ENCODE data around the gene FOXE1. TPM values are rescaled to one million over a fixed set of nuclear protein-coding genes. Genes with fewer than 3 reads are reported as not detected.

FOXE1 gene
- total and polyA plus RNA-seq, 8 donors, result 0.03 to 0.16 (median 0.08) TPM; not detected in 1

GRCh38 chr9:97853844-97854695, 1.0 kb downstream of the FOXE1 start:
- TF ChIP-seq CTCF (IDR thresholded peaks at IDR 0.05), result no peak
- no peak for FAIRE-seq
- 3 to 4% methylated on average over 79 to 125 of the region's 125 CpGs for WGBS, 2 donors
- Histone ChIP-seq H3K27me3 (peaks cover 0 to 20% (median 14%) of the 10 kb centered on the region in 4 donors), H3K4me1 (peaks cover 0 to 5% (median 0%) of the 10 kb centered on the region in 3 donors), H3K4me3 (peak overlapping the region in 3 of 4 donors; percentile 5 to 48 (median 25)), H3K9me3 (no peaks in the 10 kb centered on the region), H3K27ac (no peak overlapping the region), H3K36me3 (no peaks in the 10 kb centered on the region)
- peak in 1 of 6 donors; percentile 70 for DNase-seq
- peak; percentile 21 to 68 (median 64) for ATAC-seq
- intact Hi-C loops (cut with DNase I), result no loop called here

GRCh38 chr9:97854696-97855485, 1.9 kb downstream of the FOXE1 start:
- intact Hi-C loops (cut with DNase I), result no loop called here
- Histone ChIP-seq H3K4me3 (peak overlapping the region in 1 of 4 donors; percentile 48), H3K9me3 (no peaks in the 10 kb centered on the region), H3K36me3 (no peaks in the 10 kb centered on the region), H3K27me3 (peaks cover 0 to 20% (median 11%) of the 10 kb centered on the region in 4 donors), H3K4me1 (peaks cover 0 to 5% (median 0%) of the 10 kb centered on the region in 3 donors), H3K27ac (no peak overlapping the region)
- DNase-seq (no peak), FAIRE-seq (no peak), ATAC-seq (no peak)
- 13 to 14% methylated on average over 66 to 71 of the region's 71 CpGs for WGBS, 2 donors
- TF ChIP-seq CTCF (IDR thresholded peaks at IDR 0.05), result no peak

- no peak overlapping the region for H3K4me3 ChIP-seq
- WGBS, 2 donors, result 35 to 47% methylated on average over 8 of the region's 8 CpGs
- H3K9me3 ChIP-seq, result no peaks in the 10 kb centered on the region
- no peak overlapping the region for H3K27ac ChIP-seq
- DNase-seq (no peak), FAIRE-seq (no peak), ATAC-seq (no peak)
- H3K36me3 ChIP-seq, result no peaks in the 10 kb centered on the region
- peaks cover 0 to 5% (median 0%) of the 10 kb centered on the region in 3 donors for H3K4me1 ChIP-seq
- TF ChIP-seq CTCF (IDR thresholded peaks at IDR 0.05), result no peak
- intact Hi-C loops (cut with DNase I), result no loop called here
- H3K27me3 ChIP-seq, result peaks cover 0 to 20% (median 10%) of the 10 kb centered on the region in 4 donors
These were observed 2.5 kb downstream of the FOXE1 start for GRCh38 chr9:97855486-97855875.

GRCh38 chr9:97855899-97856298, 2.9 kb downstream of the FOXE1 start:
- H3K9me3 ChIP-seq, result no peaks in the 10 kb centered on the region
- FAIRE-seq (no peak), DNase-seq (no peak), ATAC-seq (no peak)
- peaks cover 0 to 20% (median 9%) of the 10 kb centered on the region in 4 donors for H3K27me3 ChIP-seq
- H3K4me1 ChIP-seq, result peaks cover 0 to 5% (median 0%) of the 10 kb centered on the region in 3 donors
- intact Hi-C loops (cut with DNase I), result no loop called here
- no peak for TF ChIP-seq CTCF (IDR thresholded peaks at IDR 0.05)
- H3K36me3 ChIP-seq, result no peaks in the 10 kb centered on the region
- no peak overlapping the region for H3K27ac ChIP-seq
- 64 to 70% methylated on average over 5 of the region's 5 CpGs for WGBS, 2 donors
- no peak overlapping the region for H3K4me3 ChIP-seq
